GM12872 (cell line): ENCODE measurements around the gene ALDH18A1.

Experiments used
- CTCF ChIP-seq: IDR thresholded peaks from 3 replicates; pipeline ENCODE4 v1.5.1; 2011; ENCODE audit warnings: low read depth, mild to moderate bottlenecking, low read length, moderate library complexity; ENCODE audit not compliant: insufficient read depth

ALDH18A1 gene

GRCh38 chr10:95646160-95646559, 10.4 kb downstream of the ALDH18A1 start:
- no peak for TF ChIP-seq CTCF

- TF ChIP-seq CTCF, result no peak
Measured at GRCh38 chr10:95644901-95645300, 11.6 kb downstream of the ALDH18A1 start.

GRCh38 chr10:95640891-95641315, 15.6 kb downstream of the ALDH18A1 start:
- TF ChIP-seq CTCF, result no peak

- no peak for TF ChIP-seq CTCF
Measured at GRCh38 chr10:95637911-95638310, 18.6 kb downstream of the ALDH18A1 start.

- no peak for TF ChIP-seq CTCF
Measured at GRCh38 chr10:95637140-95637539, 19.4 kb downstream of the ALDH18A1 start.

GRCh38 chr10:95635319-95635733, 21.2 kb downstream of the ALDH18A1 start:
- TF ChIP-seq CTCF, result no peak

- TF ChIP-seq CTCF, result no peak
Measured at GRCh38 chr10:95628786-95629185, 27.7 kb downstream of the ALDH18A1 start.

- no peak for TF ChIP-seq CTCF
Measured at GRCh38 chr10:95626500-95626899, 30.0 kb downstream of the ALDH18A1 start.
